ENCODE results near the gene MDFIC2.
"Not testable (repeated sequence)": the region's sequence is repeated elsewhere in the genome, so short reads cannot be mapped to it uniquely, and the experiment has no call there.

Gene MDFIC2

DNA sequence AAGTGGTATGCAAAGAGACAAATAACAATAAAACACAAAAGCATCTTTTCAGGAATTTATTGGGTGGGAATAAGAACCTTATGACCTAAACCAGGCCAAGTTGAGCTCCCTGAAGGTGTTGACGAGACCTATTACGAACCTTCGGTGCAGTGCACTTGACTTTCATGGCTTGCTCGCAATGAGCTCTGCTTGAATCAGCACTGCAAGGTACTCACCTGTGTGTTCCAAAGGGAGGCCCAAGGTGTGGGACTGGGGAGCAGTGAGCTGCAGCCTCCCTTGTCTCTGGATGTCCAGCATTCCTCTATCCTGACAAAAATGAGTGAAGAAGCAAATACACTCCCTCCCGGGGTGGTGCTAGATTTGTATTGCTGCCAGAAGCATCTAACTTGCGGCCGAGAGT is at the start of gene MDFIC2:
TSS of gene MDFIC2 (minus strand) at position 303 of the 400 bp plus-strand sequence. CDS start 665 bp downstream, outside the sequence.
- no peak for DNase-seq

DNA sequence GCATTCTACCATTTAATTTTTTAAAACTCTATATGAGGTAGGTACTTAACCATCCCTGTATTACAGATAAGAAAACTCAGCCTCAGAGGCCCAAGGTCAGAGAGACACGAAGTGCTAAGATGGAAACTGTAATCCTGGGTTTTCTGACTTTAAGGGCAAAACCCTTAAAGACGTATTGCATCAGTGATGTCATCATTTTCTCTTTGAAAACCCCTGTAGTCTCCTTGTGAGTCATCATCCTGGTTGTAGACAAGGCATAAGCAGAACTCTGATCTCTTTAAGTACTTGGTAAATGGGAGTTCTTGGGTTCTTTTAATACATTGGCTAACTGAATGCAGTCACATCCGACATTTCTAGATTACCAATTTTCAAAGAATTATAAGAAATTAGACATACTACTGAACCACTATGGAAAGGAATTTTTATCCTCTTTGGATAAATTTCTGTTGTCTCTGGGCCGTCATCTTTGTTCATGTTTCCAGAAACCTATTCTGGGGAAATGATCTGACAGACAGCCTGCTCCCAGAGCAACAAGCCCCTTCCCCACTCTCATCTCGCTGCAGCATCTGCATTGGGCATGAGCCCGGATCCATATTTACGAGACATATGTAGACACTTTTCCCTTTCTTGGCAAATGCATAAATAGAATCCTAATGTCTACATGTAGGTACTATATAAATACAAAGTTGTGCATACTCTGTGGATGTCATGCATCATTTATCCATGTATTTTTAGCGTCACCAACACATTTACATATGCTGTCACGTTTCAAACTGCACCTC is 48.7 kb upstream of the MDFIC2 start:
- no peak for DNase-seq

DNA sequence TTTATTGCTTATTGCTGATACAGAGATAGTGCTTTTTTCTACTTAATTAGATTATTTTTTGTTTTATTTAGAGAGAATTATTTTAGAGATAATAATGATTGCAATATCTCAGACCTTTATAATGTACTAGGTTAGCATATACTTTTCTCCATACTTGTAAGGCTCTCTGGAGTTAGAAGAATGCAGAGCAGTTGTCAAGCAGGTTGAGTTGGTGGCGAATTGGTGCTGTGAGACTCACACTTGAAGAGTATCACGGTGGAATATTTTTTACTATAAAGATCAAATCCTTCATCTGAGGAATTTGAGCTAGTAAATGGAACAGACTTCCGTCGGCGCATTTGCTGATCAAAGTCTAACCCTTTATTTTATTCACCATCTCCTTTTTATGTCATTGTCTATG is 47.3 kb upstream of the MDFIC2 start:
- no peak for DNase-seq

DNA sequence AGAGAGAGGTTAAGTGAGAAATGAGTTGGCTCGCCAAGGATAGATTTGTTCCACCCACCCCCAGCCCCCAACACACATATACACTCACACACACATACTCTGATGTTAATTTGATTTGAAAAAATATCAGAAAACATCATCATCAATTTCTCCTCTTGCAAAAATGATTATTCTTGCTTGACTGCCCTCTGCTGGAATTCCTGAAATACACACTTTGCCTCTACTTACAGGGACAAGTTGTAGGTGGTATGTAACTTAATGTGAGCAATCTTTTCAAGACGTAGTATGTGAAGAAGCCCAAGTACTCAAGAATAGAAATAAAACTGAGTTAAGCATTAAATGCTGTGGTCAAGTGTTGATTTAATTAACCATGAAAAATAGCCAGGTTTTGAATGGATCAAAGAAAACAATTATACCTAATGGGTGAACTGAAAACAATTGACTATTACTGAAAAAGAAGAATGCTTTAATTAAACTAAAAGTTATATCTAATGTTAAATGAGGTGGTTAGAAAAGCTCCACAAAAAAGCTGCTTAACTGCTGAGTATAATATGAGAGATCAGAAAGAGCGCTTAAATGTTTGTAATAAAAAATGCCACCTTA is 46.6 kb upstream of the MDFIC2 start:
- DNase-seq: no peak

DNA sequence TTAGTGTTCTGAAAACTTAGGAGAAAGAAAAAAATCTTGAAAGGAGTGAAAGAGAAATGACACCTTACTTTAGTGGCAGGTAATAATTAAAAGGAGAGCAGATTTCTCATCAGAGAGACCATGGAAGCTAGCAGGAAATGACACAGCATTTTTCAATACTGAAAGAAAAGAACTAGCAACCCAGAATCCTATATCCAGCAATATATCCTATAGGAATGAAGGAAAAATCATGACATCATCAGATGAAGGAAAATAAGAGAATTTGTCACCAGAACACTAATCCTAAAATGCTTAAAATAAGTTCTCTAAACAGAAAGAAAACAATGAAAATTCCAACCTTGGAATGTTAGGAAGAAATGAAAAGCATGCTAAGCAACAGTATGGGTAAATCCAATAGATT is 39.8 kb upstream of the MDFIC2 start:
- no peak for DNase-seq

DNA sequence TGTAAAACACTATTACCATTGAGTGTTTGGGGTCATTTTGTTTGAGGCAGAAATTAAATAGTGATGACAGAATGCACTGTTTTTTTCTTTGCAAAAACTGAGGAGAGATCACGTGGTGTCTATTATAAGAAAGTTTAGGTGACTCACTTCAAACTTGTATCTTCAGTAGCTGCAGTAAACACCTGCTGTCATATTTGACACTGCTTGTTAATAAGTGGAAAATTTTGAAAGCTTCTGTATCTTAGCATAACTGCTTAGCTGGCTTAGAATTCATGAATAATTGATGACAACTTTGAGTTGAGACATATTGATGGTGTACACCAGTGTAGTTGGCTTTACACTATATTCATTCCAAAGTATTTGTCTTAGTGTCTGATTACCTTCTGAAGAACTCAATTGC is 29.7 kb upstream of the MDFIC2 start:
- DNase-seq: no peak

DNA sequence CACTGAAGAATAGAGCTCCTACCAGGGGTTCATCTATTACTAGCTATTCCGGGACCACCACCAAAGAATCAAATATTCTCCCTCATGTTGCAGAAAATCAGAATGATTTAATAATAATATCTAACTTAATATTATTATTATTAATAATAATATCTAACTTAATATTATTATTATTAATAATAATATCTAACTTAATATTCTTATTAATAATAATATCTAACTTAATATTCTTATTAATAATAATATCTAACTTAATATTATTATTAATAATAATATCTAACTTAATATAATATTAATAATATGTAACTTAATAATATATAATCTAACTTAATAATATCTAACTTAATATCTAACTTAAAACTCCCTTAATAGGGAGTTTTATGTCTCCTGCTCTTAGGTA is 24.4 kb upstream of the MDFIC2 start:
- not testable (repeated sequence) for DNase-seq

DNA sequence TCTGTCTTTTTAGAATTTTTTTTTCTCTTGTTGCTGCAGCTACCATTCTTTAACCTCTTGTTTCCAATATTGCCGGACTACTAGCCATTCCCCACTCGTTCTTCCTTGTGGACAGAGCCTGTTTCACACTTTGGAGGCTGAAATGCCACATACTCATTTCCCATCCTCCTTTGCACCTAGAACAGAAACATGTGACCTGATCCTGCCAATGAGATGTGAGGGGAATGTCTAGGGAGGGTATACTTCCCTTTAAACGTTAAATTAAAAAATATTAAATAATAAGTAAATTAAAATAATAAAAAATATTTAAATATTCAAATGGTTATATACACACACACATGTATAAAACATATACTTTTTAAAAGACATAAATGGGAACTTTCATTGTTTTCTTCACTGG is 20.6 kb upstream of the MDFIC2 start:
- no peak for DNase-seq

DNA sequence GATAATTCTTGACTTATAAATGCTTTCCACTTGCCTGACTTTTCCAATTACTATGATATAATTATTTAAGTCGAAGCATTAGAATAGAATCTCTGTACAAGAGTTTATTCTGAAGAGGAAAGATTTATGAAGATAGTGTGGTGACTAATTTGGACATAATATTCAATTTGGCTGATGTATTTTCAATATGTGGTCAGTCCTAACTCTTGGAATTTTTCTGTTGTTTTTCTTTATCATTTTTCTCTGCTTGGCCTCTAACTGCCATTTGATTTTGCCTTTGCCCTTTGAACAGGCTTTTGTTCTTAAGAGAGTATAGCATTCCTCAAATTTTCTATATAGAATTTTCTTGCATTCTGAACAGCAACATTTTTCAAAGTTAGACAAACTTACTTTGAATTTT is 2.6 kb upstream of the MDFIC2 start:
- DNase-seq: no peak

DNA sequence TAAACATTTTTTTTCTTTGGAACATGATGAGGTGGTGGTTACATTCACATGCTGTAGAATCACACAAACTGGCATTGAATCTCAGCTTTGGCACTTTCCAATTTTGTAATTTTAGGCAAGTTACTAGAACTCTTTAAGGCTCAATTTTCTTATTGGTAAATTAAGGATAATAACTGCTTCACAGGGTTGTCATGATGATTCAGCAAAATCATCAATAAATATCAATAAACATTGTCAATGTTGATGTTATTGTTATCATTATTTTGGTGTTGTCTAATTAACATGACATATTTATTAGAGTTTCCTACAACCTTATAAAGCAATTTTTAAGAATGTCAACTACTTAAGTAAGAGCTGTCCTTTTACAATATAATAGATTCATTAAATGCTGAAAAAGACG is 1.6 kb downstream of the MDFIC2 start:
- no peak for DNase-seq

DNA sequence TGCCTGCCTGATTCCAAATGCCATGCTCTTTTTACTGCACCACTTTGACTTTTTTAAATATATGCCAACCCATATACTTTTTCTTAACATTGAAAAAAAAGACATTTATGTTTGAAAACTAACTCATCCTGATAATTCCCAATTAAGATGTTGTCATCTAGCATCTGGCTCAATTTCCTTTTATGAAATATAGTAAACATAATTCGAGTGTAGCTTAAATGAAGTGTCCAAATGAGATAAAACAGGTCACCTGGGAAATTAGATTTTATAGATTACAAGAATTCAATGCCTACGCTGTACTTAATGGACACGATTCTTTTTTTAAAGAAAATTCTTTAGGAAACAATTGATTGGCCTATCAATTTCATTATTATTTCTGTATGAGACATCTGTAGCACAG is 2.8 kb downstream of the MDFIC2 start:
- no peak for DNase-seq

DNA sequence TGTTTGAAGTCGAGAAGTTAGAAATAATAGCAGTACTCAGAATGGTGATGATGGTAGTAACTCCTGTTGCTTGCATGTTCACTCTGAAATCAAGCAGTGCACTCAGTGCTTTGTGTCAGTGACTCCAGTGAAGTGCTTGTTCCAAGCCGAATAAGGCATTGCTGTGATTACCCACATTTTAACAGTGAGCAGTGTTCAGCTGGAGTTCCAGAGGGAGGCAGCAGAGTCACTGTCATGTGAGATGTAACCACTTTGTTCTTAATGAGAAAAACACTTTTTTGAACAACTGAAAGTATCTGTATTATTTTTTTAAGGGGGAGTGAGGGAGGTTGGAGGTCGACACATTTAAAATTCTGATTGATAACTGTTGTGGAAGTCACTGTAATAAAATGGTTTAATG is 3.7 kb downstream of the MDFIC2 start:
- no peak for DNase-seq

DNA sequence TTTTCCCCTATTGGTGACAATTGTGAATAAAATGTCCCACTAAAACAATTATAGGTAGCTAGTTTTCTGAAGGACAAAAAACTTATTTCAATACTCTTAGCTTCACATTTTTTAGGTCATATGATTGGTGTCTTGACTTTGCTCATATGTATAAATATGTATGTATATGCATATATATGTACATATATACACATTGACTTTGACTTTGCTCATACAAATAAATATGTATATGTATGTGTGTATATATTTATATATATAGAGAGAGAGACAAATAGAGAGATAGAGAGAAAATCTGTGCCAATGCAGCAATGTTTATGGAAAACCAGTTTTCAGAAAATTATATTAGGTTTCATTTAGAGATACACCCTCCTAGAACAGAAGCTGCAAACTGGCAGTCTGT is 5.7 kb downstream of the MDFIC2 start:
- no peak for DNase-seq

DNA sequence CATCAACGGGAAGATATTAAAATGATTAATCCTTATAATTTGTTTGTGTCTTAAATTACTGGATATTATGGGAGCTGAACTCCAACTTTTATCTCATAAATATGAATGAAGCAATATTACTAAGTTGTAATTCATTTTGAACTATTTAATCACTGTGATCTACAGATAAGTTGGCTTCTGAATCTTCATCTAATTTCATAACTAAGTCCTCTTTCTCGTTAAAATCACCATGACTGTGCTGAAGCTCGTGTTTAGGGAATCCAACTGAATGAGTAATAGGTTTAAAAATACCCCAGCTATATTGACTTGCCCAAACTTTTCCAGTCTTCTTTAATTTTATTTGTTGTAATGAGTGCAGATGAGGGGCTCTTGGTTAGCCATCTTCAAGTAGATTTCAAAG is 14.1 kb downstream of the MDFIC2 start:
- no peak for DNase-seq

DNA sequence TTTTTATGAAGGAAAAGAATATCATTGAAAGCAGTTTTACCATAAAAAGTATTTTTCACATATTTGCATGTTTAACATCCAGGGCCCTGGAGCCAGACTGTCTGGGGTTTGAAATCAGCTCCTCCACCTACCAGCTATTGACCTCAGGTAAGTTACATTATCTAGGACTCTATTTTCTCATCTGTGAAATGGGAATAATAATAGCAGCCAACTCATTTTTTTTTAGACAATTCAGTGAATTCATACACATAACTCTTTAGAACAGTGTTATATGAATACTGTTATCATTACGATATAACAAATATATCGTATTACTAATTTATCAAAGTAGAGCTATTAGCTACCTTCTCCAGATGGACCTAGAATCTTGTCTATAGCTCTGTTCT is 21.3 kb downstream of the MDFIC2 start:
- no peak for DNase-seq

DNA sequence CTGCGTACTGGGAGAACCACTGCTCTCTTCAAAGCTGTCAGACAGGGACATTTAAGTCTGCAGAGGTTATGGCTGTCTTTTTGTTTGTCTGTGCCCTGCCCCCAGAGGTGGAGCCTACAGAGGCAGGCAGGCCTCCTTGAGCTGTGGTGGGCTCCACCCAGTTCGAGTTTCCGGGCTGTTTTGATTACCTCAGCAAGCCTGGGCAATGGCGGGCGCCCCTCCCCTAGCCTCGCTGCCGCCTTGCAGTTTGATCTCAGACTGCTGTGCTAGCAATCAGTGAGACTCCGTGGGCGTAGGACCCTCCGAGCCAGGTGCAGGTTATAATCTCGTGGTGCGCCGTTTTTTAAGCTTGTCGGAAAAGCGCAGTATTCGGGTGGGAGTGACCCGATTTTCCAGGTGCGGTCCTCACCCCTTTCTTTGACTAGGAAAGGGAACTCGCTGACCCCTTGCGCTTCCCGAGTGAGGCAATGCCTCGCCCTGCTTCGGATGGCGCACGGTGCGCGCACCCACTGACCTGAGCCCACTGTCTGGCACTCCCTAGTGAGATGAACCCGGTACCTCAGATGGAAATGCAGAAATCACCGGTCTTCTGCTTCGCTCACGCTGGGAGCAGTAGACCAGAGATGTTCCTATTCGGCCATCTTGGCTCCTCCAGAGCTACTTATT is 21.9 kb downstream of the MDFIC2 start:
- not testable (repeated sequence) for DNase-seq

DNA sequence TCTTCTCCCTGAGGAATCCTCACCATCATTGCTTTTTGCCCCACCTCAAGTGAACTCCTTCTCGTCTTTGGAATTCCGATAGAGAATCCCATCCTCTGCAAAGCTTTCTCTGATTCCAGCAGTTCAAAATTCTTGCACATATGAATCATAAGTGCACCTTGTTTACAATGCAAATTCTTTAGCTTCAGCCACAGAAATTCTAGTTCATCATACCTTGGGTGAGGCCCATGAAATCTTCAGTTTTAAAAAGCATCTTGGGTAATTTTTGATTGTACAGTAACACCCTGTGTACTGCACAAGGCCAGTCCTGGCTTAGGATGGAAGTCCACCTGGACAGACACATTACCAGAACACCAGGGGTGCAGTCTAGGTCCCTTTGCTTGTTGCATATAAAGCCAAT is 30.8 kb downstream of the MDFIC2 start:
- DNase-seq: no peak

DNA sequence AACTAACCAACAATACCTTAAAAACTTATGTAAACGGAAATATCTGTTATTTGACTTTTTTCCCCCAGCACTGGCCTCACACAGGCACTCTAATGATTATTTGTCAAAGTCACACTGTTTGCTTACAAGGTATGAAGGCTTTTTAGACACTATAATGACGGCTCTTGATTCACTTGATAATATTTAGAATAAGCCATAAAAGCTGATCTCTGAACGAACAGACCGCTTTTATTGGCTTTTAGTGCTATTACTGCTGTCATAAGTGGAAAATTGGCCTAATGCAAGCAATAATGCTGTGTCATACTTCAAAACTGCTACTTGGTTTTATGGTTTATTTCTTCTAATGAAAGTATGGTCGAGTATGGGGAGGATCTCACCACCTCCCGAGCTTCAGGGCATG is 35.1 kb downstream of the MDFIC2 start:
- no peak for DNase-seq

DNA sequence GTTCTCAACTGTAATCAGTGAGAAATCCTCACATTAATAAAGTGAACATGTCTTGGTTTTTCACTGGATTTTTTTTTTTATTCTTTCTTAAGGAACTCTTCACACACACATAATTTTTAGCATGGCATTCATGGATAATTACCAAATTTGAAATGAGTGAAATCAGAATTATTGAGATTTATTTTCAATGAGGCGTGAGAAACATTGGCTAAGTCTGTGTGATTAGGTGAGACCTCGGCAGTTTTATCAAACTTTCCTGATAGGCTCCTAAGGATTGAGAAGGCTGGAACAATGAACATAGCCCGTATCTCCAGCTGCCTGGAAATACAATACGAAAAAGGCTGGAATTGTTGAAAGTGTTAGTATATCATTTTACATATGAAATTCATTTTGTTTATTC is 35.5 kb downstream of the MDFIC2 start:
- no peak for DNase-seq

DNA sequence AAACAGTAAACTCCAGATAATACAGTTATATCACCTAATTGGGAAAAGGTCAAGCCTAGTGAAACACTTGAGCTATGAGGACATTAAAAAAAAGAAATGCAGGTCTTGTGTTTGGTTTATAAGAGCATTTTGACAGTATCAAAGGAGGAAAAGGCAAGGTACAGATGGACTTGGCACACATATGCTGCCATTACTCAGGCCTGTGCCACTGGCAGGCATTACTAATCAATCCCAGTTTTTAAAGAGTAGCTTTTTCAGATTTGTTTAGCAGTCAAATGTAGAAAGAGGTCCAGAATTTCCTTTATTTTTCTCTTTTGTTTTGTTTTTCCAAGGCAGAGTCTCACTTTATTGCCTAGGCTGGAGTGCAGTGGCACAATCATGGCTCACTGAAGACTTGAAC is 38.9 kb downstream of the MDFIC2 start:
- DNase-seq: no peak

DNA sequence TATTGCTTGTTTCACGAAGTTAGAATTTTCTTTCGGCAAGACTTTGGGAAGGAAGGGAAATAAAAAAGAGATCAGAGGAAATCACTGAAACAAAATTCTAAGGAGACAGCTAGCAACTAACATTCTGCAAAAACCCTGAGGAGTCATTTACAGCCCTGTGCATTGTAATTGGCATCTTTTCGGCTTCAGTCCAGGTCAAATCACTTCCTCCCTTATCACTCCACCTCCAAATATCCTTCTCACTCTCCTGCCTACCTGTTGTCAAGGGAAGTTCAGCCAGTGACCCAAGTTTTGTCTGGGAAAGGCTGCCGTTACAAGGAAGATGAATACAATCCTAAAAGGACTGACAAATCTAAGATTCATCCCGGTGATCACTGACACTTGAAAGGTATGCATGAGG is 39.6 kb downstream of the MDFIC2 start:
- DNase-seq: no peak

DNA sequence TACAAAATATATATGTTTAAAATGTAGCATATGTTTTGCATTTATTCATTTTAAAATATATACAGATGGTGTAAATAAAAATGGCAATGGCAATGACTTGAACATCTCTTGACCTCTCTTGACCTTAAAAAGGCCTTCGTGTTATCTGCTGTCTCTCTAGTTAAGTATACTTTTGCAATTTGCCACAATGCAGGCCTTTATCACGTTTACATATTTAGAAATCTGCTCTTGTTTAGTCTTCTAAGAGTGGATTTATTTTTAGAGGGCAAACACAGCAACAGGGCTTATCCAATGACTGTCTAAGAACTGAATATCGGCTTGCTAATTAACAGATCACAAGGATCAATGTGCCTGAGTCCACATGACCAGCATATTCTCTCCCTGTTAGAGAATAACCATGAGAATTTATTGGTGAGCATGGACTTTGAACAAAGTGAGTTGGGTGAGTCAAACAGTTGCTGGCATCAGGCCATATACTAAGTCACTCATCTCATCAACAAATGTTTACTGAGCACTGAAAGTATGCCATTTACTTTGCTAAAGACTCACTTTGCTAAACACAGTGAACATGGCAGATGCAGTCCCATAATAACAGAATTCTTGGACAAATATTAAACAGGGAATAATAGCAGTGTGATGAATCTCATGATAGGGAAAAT is 48.2 kb downstream of the MDFIC2 start:
- DNase-seq: no peak

DNA sequence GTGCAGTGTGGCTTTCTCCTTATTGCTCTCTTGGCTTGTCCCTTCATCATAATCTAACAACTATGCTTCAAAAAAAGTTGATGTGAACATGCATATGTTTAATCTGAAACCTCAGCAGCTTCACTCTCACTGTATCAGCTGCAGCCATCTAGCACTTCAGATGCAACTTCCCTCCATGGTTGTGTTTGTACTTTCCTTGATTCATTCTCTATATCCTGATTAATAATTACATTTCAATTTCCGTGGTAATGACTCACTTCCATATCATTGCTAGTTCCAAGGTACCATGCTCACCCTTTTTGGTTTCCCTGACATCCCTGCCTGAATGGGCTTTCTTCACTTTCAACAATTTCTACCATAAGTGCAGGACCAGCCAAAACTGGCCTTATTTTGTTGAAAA is 51.2 kb downstream of the MDFIC2 start:
- DNase-seq: no peak

DNA sequence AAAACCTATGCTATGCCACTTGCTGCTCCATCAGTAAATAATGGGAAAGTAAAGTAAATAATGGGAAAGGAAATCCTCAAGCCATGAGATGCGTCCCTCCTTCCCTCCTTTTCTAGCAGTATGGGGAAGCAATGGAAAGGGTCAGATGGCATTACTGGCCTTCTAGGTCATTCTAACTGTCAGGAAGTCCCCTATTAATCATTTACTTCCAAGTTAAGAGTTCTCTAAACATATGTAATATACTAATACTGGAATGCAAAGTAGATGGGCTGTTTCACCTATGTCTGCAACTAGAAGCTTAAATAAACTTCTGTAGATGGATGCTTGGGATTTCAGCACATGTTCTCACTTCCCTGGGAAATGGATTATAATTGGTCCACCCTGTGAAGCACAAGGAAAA is 55.9 kb downstream of the MDFIC2 start:
- DNase-seq: no peak

Data from NCI-H2029 (cell line).